SK-N-MC (cell line): ENCODE results near the gene SMAD7.

Experiments used
- EZH2 ChIP-seq: fragments of 200-600 bp; sonication (generic); IDR thresholded peaks from one replicate; pipeline ENCODE4 v1.6.1; 2017; ENCODE audit warnings: antibody characterized with exemption
- FOXP2 ChIP-seq: optimal IDR thresholded peaks from 2 replicates; pipeline ENCODE3; 2011; ENCODE audit warnings: mild to moderate bottlenecking, moderate library complexity; ENCODE audit not compliant: insufficient read depth; ENCODE audit errors: extremely low read length, control extremely low read depth
- POLR2AphosphoS5 ChIP-seq: IDR thresholded peaks from 2 replicates; pipeline ENCODE4 v1.6.1; 2012; ENCODE audit warnings: mild to moderate bottlenecking, low read depth, low read length, borderline replicate concordance

- TF ChIP-seq EZH2 (no peak), POLR2AphosphoS5 (no peak), FOXP2 (no peak)
These were observed 23.3 kb downstream of the SMAD7 start for GRCh38 chr18:48927286-48928080.
